HCT116 (cell line): Measurements from ENCODE around the gene CCDC159. TPM values are rescaled to one million over a fixed set of nuclear protein-coding genes. Genes with fewer than 3 reads are reported as not detected.

ENCODE experiments used
- ATAC-seq: fragments of 200-7000 bp; cut with Tn5 transposase; 2 replicates; pipeline ENCODE4 v1.9.1; 2020; ENCODE audit warnings: mild to moderate bottlenecking, moderate library complexity
- BruUV-seq: library from RNA; stranded (reverse); fragments of 400-500 nt; replicated peaks from 2 replicates; lab custom pipeline; 2021; lab: Mats Ljungman, UMichigan
- CTCF ChIA-PET: fragments of 300-600 bp; sonication (Branson Sonifier 250); formaldehyde crosslinking; loops from one replicate; lab custom pipeline; 2021; ENCODE audit warnings: antibody characterized with exemption; lab: Charles Lee
- POLR2A ChIA-PET: fragments of 300-600, 350-600 bp; sonication (Branson Sonifier 250); formaldehyde crosslinking; loops from one replicate; lab custom pipeline; 2021; ENCODE audit warnings: antibody characterized with exemption; lab: Charles Lee
- RAD21 ChIA-PET, 2 experiments: fragments of 300-600 bp; sonication (Branson Sonifier 250); formaldehyde crosslinking; loops; one replicate each; lab custom pipeline; 2023; ENCODE audit warnings: low total read pairs in 2 of 2; ENCODE audit not compliant: uncharacterized antibody in 2 of 2, unreplicated experiment in 2 of 2, low non-redundant PET in 1 of 2; lab: Charles Lee
- DNase-seq: peaks from one replicate; pipeline ENCODE4 v3.0.0-alpha.2; 2010; ENCODE audit warnings: low read depth, low spot score
- H2AFZ ChIP-seq: fragments of 200-600 bp; shearing (Covaris generic), sonication (generic); 2 replicates; pipeline ENCODE4 v1.6.1; 2017; ENCODE audit warnings: low read depth, mixed run types, mixed read lengths, antibody characterized with exemption, low read length; ENCODE audit not compliant: poor library complexity, severe bottlenecking
- H3K27ac ChIP-seq: 2 replicates; pipeline ENCODE4 v1.5.1; 2012; ENCODE audit warnings: low read depth, low read length
- H3K27me3 ChIP-seq: fragments of 200-600 bp; sonication (generic); 2 replicates; pipeline ENCODE4 v1.6.1; 2016; ENCODE audit warnings: mixed run types, low read length, mixed read lengths; ENCODE audit not compliant: insufficient read depth
- H3K36me3 ChIP-seq, 2 experiments: fragments of 200-500 bp in 1 of 2; fragments of 200-600 bp in 1 of 2; sonication (Bioruptor generic) in 1 of 2; sonication (generic) in 1 of 2; 2 replicates each; pipeline versions ENCODE4 v1.5.1 to v1.6.1; 2014 to 2016; ENCODE audit warnings: low read length in 2 of 2, inconsistent platforms in 1 of 2, mixed read lengths in 1 of 2, mixed run types in 1 of 2; ENCODE audit not compliant: insufficient read depth in 2 of 2, control insufficient read depth in 1 of 2
- H3K4me1 ChIP-seq, 2 experiments: fragments of 200-600 bp in 1 of 2; sonication (generic) in 1 of 2; 2 replicates each; pipeline versions ENCODE4 v1.5.1 to v1.6.1; 2012 to 2017; ENCODE audit warnings: low read length in 2 of 2, inconsistent platforms in 1 of 2, mild to moderate bottlenecking in 1 of 2, mixed read lengths in 1 of 2, mixed run types in 1 of 2, moderate library complexity in 1 of 2; ENCODE audit not compliant: insufficient read depth in 2 of 2, control insufficient read depth in 1 of 2
- H3K4me2 ChIP-seq: fragments of 200-600 bp; sonication (generic); 2 replicates; pipeline ENCODE4 v1.6.1; 2017; ENCODE audit warnings: mixed run types, low read length, mixed read lengths
- H3K4me3 ChIP-seq, 2 experiments: fragments of 200-600 bp in 1 of 2; sonication (generic) in 1 of 2; replicated peaks in 1 of 2; 2 replicates each; pipeline ENCODE4 v1.5.1; 2011 to 2016; ENCODE audit warnings: low read length in 2 of 2, control low read depth in 1 of 2, low read depth in 1 of 2, mild to moderate bottlenecking in 1 of 2, mixed read lengths in 1 of 2, mixed run types in 1 of 2
- H3K79me2 ChIP-seq: fragments of 200-600 bp; sonication (generic); 2 replicates; pipeline ENCODE4 v1.6.1; 2017; ENCODE audit warnings: mild to moderate bottlenecking, mixed run types, low read length, moderate library complexity, mixed read lengths; ENCODE audit not compliant: insufficient read depth
- H3K9ac ChIP-seq: fragments of 200-600 bp; sonication (generic); 2 replicates; pipeline ENCODE4 v1.6.1; 2016; ENCODE audit warnings: low read length, mixed read lengths
- H3K9me2 ChIP-seq: fragments of 200-600 bp; sonication (generic), shearing (Covaris generic); 2 replicates; pipeline ENCODE4 v1.6.1; 2017; ENCODE audit warnings: mixed run types, mild to moderate bottlenecking, moderate library complexity; ENCODE audit not compliant: insufficient read depth
- H3K9me3 ChIP-seq, 2 experiments: fragments of 200-500 bp in 1 of 2; fragments of 200-600 bp in 1 of 2; sonication (Bioruptor generic) in 1 of 2; sonication (generic) in 1 of 2; 2 replicates each; pipeline ENCODE4 v1.6.1; 2014 to 2017; ENCODE audit warnings: low read length in 2 of 2, mixed read lengths in 2 of 2, inconsistent platforms in 1 of 2, low read depth in 1 of 2, mild to moderate bottlenecking in 1 of 2, mixed run types in 1 of 2, moderate library complexity in 1 of 2; ENCODE audit not compliant: control insufficient read depth in 1 of 2, insufficient read depth in 1 of 2
- H4K20me1 ChIP-seq: fragments of 200-600 bp; sonication (generic), shearing (Covaris generic); 2 replicates; pipeline ENCODE4 v1.6.1; 2017; ENCODE audit warnings: mixed run types, mild to moderate bottlenecking, moderate library complexity; ENCODE audit not compliant: insufficient read depth
- ATF3 ChIP-seq: IDR thresholded peaks from 2 replicates; pipeline ENCODE4 v1.6.1; 2012
- CEBPB ChIP-seq: IDR thresholded peaks from 2 replicates; pipeline ENCODE4 v1.6.1; 2012; ENCODE audit warnings: low read depth
- EGR1 ChIP-seq: IDR thresholded peaks from 2 replicates; pipeline ENCODE4 v1.6.1; 2012; ENCODE audit warnings: low read depth
- ELF1 ChIP-seq: IDR thresholded peaks from 2 replicates; pipeline ENCODE4 v1.6.1; 2012; ENCODE audit warnings: low read depth, borderline replicate concordance
- POLR2A ChIP-seq: IDR thresholded peaks from 2 replicates; pipeline ENCODE4 v1.7.0; 2011; ENCODE audit warnings: borderline replicate concordance; ENCODE audit not compliant: insufficient read depth, insufficient read length; ENCODE audit errors: extremely low read depth
- SRF ChIP-seq: IDR thresholded peaks from 2 replicates; pipeline ENCODE4 v1.6.1; 2012; ENCODE audit warnings: low read depth
- TCF7L2 ChIP-seq: IDR thresholded peaks from 2 replicates; pipeline ENCODE4 v1.7.0; 2011; ENCODE audit warnings: borderline replicate concordance, inconsistent platforms; ENCODE audit not compliant: insufficient read depth, insufficient read length; ENCODE audit errors: extremely low read depth
- YY1 ChIP-seq: IDR thresholded peaks from 2 replicates; pipeline ENCODE4 v1.6.1; 2011; ENCODE audit warnings: low read length, low read depth, moderate library complexity, mild to moderate bottlenecking; ENCODE audit not compliant: insufficient replicate concordance; ENCODE audit errors: extremely low read depth
- ZFX ChIP-seq: fragments of 450-650 bp; IDR thresholded peaks from 2 replicates; pipeline ENCODE4 v1.6.1; 2017
- intact Hi-C: fragments of 100-400 bp; cut with micrococcal nuclease; formaldehyde crosslinking; loops from 2 replicates; pipeline ENCODE4 v1.10.0; 2022
- total RNA-seq: library from RNA; stranded (reverse); gene quantifications from one replicate; pipeline ENCODE4 v1.2.1, GENCODE V29; 2021; ENCODE audit not compliant: unreplicated experiment

The CCDC159 gene
- total RNA-seq, 1 experiment from 2014 or later = 7.7 TPM

DNA sequence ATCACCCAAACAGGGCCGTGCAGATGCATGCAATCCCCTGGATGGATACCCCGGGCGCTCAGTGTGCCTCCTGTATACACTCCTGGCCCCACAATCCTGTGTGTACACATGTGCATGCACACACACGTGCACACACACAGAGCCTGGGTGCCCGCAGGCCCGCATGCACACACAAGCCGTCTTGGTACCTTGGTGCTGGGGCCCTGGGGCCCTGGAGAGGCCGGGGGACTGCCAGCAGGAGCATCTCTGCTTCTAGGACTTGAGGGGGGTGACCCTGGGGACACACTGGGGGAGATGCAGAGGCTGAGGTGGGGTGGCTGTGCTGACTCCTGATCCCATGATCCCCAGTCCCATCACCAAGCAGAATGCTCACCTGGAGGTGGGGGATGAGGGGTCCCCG, 53.3 kb downstream of the CCDC159 start:
- Histone ChIP-seq H3K9me3 (no peaks in the 10 kb centered on the region), H3K27me3 (no peaks in the 10 kb centered on the region), H2AFZ (no peak overlapping the region), H4K20me1 (no peaks in the 10 kb centered on the region), H3K27ac (no peak overlapping the region), H3K9me2 (no peaks in the 10 kb centered on the region), H3K79me2 (no peaks in the 10 kb centered on the region), H3K36me3 (peaks cover 20 to 26% of the 10 kb centered on the region in 2 experiments; a peak in 3 of 4 replicates), H3K9ac (no peak overlapping the region), H3K4me3 (no peak overlapping the region), H3K4me2 (no peak overlapping the region), H3K4me1 (no peaks in the 10 kb centered on the region)
- ATAC-seq (no peak), DNase-seq (no peak)
- CTCF ChIA-PET = no interaction called here
- RAD21 ChIA-PET = no interaction called here
- no TSS peak for BruUV-seq
- POLR2A ChIA-PET = no interaction called here
- TF ChIP-seq EGR1 (no peak), ELF1 (no peak), ZFX (no peak)
- TF ChIP-seq, all 23 proteins: peak for 0
- intact Hi-C loops = no loop called here

GRCh38 chr19:11400798-11401197, 54.5 kb downstream of the CCDC159 start:
- RAD21 ChIA-PET = no interaction called here
- POLR2A ChIA-PET = no interaction called here
- peaks cover 20 to 26% of the 10 kb centered on the region in 2 experiments; a peak in 3 of 4 replicates for H3K36me3 ChIP-seq
- no peak overlapping the region for H3K9ac ChIP-seq
- CTCF ChIA-PET = interaction anchor here (1.9 kb wide), 1 partner anchor 19 kb away, joined by 4 read pairs; no protein-coding TSS in a partner anchor
- no peak overlapping the region for H2AFZ ChIP-seq
- no TSS peak for BruUV-seq
- no peaks in the 10 kb centered on the region for H3K9me3 ChIP-seq
- ATAC-seq (no peak), DNase-seq (no peak)
- no peaks in the 10 kb centered on the region for H3K4me1 ChIP-seq
- intact Hi-C loops = no loop called here
- no peaks in the 10 kb centered on the region for H3K79me2 ChIP-seq
- no peak overlapping the region for H3K27ac ChIP-seq
- TF ChIP-seq TCF7L2 (no peak), ATF3 (no peak), CEBPB (no peak), ZFX (no peak), ELF1 (no peak), POLR2A (no peak), SRF (no peak), YY1 (no peak)
- H3K4me3 ChIP-seq = no peak overlapping the region
- H4K20me1 ChIP-seq = no peaks in the 10 kb centered on the region
- H3K27me3 ChIP-seq = no peaks in the 10 kb centered on the region
- H3K9me2 ChIP-seq = no peaks in the 10 kb centered on the region
- H3K4me2 ChIP-seq = no peak overlapping the region
